Measurements from ENCODE around the gene TEC. TPM values are rescaled to one million over a fixed set of nuclear protein-coding genes. Genes with fewer than 3 reads are reported as not detected.

TEC gene
- total and polyA plus RNA-seq, 9 of the 15 experiments (the other 6 are each of a cell fraction or from before 2014, with no cell fraction given): 5.3 to 14.7 (median 8.8) TPM

DNA sequence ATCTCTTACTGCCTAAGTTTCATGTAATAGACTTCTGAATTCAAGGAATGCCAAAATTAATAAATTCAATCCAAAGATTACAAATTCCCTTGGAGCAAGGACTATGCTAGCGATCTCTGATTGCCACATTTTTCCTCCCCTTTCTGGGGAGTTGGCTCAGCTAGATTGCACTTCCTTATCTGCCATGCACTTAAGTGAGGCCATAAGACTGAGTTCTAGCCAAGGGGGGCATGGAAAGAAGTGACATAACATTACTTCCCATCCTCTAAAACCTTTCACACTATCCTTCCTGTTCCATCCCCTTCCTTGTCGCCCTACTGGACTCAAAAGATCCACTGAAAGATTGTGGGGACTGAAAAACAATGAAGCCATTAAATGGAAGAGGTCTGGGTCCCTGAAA lies 81.8 kb downstream of the TEC start (continued):
- TF ChIP-seq, protein P1, sequence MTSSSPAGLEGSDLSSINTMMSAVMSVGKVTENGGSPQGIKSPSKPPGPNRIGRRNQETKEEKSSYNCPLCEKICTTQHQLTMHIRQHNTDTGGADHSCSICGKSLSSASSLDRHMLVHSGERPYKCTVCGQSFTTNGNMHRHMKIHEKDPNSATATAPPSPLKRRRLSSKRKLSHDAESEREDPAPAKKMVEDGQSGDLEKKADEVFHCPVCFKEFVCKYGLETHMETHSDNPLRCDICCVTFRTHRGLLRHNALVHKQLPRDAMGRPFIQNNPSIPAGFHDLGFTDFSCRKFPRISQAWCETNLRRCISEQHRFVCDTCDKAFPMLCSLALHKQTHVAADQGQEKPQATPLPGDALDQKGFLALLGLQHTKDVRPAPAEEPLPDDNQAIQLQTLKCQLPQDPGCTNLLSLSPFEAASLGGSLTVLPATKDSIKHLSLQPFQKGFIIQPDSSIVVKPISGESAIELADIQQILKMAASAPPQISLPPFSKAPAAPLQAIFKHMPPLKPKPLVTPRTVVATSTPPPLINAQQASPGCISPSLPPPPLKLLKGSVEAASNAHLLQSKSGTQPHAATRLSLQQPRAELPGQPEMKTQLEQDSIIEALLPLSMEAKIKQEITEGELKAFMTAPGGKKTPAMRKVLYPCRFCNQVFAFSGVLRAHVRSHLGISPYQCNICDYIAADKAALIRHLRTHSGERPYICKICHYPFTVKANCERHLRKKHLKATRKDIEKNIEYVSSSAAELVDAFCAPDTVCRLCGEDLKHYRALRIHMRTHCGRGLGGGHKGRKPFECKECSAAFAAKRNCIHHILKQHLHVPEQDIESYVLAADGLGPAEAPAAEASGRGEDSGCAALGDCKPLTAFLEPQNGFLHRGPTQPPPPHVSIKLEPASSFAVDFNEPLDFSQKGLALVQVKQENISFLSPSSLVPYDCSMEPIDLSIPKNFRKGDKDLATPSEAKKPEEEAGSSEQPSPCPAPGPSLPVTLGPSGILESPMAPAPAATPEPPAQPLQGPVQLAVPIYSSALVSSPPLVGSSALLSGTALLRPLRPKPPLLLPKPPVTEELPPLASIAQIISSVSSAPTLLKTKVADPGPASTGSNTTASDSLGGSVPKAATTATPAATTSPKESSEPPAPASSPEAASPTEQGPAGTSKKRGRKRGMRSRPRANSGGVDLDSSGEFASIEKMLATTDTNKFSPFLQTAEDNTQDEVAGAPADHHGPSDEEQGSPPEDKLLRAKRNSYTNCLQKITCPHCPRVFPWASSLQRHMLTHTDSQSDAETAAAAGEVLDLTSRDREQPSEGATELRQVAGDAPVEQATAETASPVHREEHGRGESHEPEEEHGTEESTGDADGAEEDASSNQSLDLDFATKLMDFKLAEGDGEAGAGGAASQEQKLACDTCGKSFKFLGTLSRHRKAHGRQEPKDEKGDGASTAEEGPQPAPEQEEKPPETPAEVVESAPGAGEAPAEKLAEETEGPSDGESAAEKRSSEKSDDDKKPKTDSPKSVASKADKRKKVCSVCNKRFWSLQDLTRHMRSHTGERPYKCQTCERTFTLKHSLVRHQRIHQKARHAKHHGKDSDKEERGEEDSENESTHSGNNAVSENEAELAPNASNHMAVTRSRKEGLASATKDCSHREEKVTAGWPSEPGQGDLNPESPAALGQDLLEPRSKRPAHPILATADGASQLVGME (CRISPR knock-in tag; IDR thresholded peaks at IDR 0.05): no peak
- no peak for TF ChIP-seq STAT5B (CRISPR knock-in tag; IDR thresholded peaks at IDR 0.05)
- no peak for TF ChIP-seq SIRT6 (IDR thresholded peaks at IDR 0.05; ENCODE audit: low read depth, low read length)
- TF ChIP-seq, protein P2, sequence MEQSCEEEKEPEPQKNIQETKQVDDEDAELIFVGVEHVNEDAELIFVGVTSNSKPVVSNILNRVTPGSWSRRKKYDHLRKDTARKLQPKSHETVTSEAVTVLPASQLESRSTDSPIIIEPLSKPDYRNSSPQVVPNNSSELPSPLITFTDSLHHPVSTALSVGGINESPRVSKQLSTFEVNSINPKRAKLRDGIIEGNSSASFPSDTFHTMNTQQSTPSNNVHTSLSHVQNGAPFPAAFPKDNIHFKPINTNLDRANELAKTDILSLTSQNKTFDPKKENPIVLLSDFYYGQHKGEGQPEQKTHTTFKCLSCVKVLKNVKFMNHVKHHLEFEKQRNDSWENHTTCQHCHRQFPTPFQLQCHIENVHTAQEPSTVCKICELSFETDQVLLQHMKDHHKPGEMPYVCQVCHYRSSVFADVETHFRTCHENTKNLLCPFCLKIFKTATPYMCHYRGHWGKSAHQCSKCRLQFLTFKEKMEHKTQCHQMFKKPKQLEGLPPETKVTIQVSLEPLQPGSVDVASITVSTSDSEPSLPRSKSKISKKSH (CRISPR knock-in tag; IDR thresholded peaks at IDR 0.05): no peak
- no peak for TF ChIP-seq KDM4B (IDR thresholded peaks at IDR 0.05; ENCODE audit: borderline replicate concordance in 2 of 2, low read depth in 1 of 2)
- TF ChIP-seq NCOA1 (IDR thresholded peaks at IDR 0.05; ENCODE audit: low read depth): peak; percentile 26; the same call in 1 of the 2 replicates
- peak; percentile 80 for TF ChIP-seq GATA2 (CRISPR knock-in tag; IDR thresholded peaks at IDR 0.05)
- TF ChIP-seq MBD2 (IDR thresholded peaks at IDR 0.05; ENCODE audit: borderline replicate concordance, low read depth): peak; percentile 41; the same call in 1 of the 2 replicates
- no peak for TF ChIP-seq ZC3H4 (CRISPR knock-in tag; IDR thresholded peaks at IDR 0.05; ENCODE audit: borderline replicate concordance)
- no peak for TF ChIP-seq ZNF217 (CRISPR knock-in tag; IDR thresholded peaks at IDR 0.05)
- TF ChIP-seq SMARCE1 (IDR thresholded peaks at IDR 0.05): peak; percentile 65
- no peak for TF ChIP-seq TCFL5 (CRISPR knock-in tag; conservative IDR thresholded peaks at IDR 0.05)
- TF ChIP-seq, protein P3, sequence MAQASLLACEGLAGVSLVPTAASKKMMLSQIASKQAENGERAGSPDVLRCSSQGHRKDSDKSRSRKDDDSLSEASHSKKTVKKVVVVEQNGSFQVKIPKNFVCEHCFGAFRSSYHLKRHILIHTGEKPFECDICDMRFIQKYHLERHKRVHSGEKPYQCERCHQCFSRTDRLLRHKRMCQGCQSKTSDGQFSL (CRISPR knock-in tag; IDR thresholded peaks at IDR 0.05): no peak
- TF ChIP-seq, protein P3 (tag; IDR thresholded peaks at IDR 0.05): no peak
- TF ChIP-seq, protein P4, sequence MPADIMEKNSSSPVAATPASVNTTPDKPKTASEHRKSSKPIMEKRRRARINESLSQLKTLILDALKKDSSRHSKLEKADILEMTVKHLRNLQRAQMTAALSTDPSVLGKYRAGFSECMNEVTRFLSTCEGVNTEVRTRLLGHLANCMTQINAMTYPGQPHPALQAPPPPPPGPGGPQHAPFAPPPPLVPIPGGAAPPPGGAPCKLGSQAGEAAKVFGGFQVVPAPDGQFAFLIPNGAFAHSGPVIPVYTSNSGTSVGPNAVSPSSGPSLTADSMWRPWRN (IDR thresholded peaks at IDR 0.05; ENCODE audit: low read depth): no peak
- peak in 1 of 2 experiments; percentile 59; a peak in 2 of 4 replicates for TF ChIP-seq HDAC1 (IDR thresholded peaks at IDR 0.05)
- no peak for TF ChIP-seq GABPB2 (CRISPR knock-in tag; conservative IDR thresholded peaks at IDR 0.05)
- TF ChIP-seq ZNF24 (IDR thresholded peaks at IDR 0.05): no peak
- no peak for TF ChIP-seq MCM5 (IDR thresholded peaks at IDR 0.05; ENCODE audit: low read depth)
- peak; percentile 67 for TF ChIP-seq STAT5A (IDR thresholded peaks at IDR 0.05; ENCODE audit: borderline replicate concordance, low read length)
- TF ChIP-seq NFIC (IDR thresholded peaks at IDR 0.05): peak; percentile 65
- TF ChIP-seq ZNF133 (CRISPR knock-in tag; IDR thresholded peaks at IDR 0.05): no peak
- peak; percentile 50; the same call in 1 of the 2 replicates for TF ChIP-seq ATF7 (IDR thresholded peaks at IDR 0.05)

Data from K562 (cell line).